GM19023 (cell line): Measurements from ENCODE around the gene OBP2B.
"Not testable (repeated sequence)": the region's sequence is repeated elsewhere in the genome, so short reads cannot be mapped to it uniquely, and the experiment has no call there.

ENCODE experiments used
- ATAC-seq: cut with Tn5 transposase; IDR thresholded peaks from one replicate; pipeline ENCODE4 v1.9.1; 2021; ENCODE audit warnings: mild to moderate bottlenecking, moderate library complexity; ENCODE audit not compliant: unreplicated experiment

OBP2B gene

DNA sequence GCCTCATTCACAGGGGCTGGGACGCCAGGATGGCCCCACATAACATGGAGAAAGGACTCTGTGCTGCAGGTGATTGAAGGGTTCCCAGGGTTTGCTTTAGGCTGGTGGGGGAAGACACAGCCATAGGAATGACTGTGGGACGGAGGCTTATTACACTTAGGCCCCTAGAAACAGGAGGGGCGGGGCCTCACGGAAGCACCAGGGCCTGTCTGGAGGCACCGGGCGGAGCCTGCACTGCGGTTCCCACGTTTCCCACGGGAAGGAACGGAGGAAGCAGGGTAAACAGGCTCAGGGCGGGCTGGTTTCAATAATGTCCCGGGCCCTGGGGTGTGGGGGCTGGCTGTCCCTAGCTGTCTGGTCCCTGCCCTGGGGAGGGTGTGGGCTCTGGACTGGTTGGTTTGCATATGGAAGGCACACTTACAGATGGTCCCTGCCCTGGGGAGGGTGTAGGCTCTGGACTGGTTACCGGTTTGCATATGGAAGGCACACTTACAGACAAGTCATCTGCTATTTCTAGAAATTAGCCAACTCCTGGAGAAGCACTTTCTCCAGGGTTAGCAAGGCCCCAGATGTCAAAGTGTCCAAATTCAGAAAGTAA lies 14.2 kb upstream of the OBP2B start:
- not testable (repeated sequence) for ATAC-seq

DNA sequence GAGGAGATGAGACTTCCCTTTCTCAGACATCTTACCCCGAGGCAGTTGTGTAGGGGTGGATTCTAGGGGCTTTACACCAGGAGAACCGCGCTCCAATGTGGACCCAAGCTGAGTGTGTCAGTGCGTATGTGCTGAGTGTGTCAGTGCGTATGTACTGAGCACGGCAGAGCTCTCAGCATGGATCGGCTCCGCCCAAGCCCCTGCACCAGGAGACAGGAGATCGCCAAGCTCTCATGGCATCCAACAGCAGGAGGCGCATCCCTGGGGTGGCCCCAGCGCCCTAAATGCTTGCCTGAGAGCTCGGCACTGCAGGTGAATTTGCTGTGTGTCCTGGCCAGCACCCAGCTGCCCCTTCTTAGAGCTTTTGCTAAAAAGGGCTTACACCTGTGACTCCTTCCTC lies 12.9 kb upstream of the OBP2B start:
- ATAC-seq, result not testable (repeated sequence)

DNA sequence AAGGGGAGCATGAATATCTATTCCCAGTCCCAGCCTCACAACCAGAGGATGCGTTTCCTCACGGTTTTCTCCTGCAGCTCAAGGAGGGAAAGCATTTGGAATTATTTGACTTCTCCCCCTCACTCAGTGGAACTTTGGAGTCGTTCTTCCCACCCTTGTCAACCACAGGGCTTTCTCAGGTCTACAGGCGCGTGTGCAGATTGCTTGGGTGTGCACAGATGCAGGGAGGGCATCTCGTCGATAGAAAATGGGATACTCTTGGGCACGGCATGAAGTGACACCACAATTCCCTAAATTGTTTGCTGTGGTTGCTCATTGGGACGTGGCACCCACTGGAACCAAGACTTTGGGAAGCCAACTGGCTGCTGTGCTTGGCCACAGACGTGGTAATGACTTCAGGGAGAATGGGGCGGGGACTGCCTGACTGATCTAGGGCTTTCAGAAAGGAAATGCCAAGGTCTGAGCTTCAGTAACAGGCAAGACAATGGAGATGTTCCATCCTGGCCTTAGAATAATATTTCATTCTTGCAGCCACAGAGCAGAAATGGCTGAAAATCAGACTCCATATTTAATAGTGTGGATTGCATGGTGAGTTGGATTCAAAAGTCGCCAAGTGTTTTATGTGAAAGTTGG lies 12.2 kb upstream of the OBP2B start:
- no peak for ATAC-seq

DNA sequence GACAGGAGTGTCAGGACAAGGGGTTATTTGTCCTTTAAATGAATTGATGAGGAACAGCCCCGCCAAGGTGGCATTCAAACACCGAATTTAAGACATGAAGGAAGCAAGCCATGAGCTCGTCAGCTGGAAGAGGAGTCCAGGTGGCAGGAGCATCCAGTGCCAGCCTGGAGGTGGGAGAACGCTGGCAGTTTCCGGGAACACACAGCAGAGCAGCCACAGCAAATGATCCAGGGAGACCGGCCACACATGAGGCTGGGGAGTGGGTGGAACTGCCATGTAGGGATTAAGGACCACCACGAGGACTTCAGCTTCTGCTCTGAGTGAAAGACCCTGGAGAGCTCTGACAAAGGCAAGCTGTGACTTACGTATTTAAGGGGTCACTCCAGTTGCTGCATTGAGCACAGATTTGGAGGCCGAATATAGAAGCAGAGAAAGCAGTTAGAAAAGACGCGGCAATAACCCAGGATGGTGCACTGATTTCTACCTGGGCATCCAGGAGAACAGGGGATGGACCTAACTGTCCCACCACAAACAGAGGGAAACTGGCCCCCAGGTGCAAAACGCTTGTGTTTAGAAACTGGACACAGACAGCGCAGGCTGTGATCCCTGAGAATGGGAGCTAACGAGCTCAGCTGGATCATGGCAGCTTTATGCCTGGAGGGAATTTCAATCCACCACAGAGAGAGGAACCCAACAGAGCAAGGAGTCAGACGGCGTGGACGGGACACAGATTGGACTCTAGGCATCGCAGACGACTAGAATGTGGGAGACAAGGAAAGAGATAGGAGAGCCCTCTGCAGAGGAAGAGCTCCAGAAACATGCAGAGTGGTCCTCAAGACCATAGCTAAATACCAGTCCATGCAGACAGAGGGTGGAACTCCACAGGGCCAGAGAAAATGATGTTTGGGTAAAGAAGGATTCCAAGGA lies 9.3 kb upstream of the OBP2B start:
- ATAC-seq, result not testable (repeated sequence)

DNA sequence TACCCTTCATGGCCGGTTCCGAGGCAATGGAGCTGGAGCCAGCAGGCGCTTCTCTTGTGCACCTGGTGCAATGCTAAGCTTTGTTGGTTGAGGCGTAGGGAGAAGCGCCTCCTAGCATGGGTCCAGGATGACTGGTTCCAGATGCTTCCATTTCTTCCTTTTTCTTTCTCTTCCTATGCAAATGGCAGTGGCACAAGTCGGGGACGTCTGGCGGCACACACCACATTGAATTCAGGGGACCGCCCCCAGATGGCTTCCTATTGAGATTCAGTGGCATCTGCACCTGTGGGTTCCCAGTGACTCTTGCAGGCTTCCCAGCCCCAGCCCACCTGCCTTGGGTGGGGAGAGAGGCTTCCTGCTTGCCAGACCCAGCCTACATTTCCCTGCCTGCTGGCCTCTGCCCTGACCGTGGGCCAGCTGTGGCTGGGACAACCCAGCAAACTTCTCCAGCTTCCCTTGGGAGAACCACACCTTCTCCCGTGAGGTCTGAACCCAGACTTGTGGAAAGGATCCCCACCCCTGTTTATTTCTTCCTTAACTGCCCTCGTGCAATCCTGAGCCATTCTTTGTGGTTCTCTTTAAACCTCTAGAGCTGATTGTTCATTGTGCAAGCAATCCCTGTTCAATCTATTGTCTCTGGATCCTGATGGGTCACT lies 8.4 kb upstream of the OBP2B start:
- ATAC-seq, result not testable (repeated sequence)

DNA sequence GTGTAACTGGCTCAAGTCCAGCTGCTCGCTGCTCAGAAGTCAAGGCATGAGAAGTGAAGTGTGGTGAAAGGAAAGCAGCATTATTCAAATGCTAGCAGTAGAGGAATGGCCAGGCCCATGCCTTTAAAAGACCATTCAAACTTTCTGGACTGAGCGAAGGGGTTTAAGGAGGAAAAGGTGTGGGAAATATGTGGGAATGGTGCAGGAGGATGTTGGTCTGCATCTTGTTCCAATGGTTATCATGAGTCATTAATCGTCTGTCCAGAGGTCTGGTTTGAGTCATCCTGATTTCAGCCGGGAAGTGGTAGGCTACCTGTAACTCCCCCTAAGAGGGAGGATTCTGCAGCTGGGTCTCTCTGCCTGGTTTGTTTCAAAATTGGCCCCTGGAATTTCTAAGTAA lies 5.2 kb upstream of the OBP2B start:
- ATAC-seq, result not testable (repeated sequence)

DNA sequence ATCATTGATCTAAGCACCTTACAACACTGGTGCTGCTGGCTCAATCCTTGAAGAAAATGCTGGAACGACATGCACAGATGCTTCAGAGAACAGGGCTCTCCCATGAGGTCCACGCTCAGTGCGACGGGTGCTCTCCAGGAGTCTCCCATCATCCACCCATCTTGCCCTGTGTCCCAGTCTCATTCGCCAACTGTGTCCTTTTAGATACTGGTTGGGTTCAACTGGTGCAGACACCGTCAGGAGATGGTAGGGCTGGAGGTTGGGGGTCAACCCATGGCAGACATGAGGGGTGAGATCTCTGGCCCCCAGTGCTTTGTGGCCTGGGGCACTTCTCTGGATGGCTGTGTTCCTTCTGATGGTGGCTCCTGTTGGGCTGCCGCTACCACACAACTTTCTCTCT lies 1.6 kb upstream of the OBP2B start:
- ATAC-seq, result no peak

DNA sequence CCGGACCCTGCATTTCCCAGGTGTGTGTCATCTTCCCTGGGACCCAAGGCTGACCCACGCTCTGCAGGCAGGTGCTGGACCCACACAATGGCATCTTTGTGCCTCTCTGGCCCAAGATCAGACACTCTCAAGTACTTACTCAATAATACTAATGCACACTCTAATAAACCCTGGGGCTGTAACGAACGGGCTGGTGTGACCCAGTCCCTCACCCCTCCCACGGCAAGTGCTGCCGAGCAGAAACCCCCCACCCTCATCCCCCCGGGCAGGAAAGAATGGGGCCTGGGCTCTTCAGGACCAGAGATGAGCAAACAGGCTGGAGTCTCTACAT lies 1.1 kb upstream of the OBP2B start:
- ATAC-seq, result no peak

DNA sequence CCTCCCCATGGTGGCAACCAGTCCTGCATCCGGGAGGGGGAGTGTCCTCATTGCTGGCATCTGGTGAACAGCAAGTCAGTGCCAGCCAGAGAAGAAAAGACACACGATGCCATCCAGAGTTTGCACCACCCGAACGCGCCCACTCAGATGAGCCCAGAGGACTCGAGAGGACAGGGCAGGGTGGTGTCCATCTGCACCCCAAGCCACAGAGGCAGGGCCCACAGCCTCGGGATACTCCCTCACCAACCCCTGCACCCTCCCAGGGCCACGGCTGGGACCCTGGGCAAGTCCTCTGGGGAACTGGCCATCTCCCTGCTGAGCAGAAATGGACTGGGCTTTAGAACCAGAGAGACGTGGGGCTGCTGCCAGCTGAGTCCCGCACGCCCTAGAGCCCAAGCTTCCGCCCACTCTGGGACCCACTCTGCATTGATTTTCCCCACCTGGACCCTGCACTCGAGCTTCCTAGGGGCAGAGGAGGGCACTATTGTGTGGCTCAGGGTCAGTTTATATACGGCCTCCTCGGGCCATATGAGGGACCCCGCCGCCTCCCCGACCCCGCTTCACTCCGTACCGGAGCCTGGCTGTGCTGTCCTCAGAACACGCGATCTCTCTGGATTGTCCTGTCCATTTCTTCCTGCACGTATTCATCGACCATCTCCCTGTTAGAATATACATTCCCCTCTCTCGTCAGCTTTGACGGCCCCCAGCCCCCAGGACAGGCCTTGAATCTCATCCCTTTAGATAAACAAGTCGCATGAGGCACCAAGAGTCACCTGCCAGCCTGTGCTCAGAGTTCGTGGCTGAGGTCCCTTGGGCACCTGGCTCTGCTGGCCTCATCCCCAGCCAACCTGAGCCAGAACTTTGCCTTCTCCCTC lies 514 bp upstream of the OBP2B start:
- not testable (repeated sequence) for ATAC-seq

DNA sequence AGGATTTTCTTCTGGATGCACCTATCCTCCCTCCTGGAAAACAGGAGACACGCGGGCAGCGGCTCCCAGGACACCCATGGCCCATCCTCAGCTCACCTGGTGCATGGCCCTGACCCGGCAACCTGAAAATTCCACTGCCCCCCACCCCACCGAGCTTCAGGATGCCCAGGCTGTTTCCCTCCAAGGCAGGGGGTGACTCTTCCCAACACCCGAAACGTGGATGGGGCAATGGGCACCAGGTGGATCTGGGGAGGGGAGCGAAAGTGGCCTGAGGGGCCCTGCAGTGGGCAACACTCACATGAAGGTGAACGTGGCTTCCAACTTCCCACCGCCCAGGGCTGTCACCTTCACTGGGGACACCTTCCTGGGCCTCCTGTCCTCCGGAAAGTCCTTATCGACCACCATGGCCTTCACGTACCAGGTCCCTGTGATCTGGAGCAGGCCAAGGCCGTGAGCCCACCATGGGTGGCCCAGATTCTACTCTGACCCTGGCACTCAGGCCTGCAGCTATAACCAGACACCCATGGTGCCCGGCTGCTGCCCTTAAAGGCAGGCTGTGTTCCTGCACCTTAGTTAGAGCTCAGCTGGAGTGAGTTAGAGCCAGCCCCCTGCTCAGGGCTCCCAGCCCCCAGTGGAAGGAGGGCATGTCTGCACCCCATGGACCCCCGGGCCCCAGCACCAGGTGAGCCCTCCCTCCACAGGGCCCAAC lies 725 bp downstream of the OBP2B start:
- ATAC-seq, result not testable (repeated sequence)

DNA sequence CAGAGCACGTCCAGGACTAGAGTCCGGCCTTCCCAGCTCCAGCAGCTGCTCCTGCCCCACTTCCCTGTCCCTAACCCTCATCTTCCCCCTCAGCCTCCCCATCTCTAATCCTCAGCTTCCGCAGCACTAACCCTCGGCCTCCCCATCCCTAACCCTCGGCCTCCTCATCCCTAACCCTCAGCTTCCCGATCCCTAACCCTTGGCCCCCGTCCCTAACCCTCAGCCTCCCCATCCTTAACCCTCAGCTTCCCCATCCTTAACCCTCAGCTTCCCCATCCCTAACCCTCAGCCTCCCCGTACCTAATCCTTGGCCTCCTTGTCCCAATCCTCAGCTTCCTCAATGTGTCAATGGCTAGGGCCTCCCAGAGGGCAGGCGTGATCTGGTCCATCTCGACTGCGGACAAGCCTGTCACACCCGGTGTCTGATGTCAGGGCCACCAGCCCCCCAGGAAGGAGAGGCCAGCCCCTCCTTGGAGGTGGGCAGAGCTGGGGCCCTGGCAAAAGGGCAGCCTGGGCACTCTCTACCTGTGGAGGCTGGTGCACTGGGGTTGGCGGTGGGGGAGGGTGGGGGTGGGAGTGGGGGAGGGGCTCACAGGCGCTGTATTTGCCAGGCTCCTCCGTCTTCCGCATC lies 1.4 kb downstream of the OBP2B start:
- no peak for ATAC-seq

DNA sequence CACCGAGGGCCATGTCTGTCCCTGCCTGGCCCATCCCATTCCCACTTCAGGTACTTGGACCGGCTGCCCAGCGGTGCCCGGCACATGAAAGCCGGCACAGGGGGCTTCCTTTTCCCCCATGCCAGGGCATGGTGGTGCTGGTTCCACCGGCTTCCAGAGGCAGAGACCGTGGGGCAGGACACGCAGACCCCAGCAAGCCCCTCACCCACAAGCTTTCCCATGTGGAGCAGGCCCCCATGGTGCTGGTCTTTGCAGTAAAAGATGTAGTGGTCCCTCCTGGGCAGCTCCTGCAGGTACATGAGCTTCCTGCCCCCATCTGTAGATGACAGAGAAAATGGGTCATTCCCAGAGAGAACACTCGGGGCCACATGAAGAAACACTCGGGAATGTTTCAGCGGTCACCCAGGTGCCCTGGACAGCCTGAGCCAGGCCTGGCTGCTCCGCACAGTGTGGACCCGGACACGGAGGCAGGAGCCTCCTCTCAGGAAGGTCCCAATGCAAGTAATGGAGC lies 2.0 kb downstream of the OBP2B start:
- no peak for ATAC-seq

DNA sequence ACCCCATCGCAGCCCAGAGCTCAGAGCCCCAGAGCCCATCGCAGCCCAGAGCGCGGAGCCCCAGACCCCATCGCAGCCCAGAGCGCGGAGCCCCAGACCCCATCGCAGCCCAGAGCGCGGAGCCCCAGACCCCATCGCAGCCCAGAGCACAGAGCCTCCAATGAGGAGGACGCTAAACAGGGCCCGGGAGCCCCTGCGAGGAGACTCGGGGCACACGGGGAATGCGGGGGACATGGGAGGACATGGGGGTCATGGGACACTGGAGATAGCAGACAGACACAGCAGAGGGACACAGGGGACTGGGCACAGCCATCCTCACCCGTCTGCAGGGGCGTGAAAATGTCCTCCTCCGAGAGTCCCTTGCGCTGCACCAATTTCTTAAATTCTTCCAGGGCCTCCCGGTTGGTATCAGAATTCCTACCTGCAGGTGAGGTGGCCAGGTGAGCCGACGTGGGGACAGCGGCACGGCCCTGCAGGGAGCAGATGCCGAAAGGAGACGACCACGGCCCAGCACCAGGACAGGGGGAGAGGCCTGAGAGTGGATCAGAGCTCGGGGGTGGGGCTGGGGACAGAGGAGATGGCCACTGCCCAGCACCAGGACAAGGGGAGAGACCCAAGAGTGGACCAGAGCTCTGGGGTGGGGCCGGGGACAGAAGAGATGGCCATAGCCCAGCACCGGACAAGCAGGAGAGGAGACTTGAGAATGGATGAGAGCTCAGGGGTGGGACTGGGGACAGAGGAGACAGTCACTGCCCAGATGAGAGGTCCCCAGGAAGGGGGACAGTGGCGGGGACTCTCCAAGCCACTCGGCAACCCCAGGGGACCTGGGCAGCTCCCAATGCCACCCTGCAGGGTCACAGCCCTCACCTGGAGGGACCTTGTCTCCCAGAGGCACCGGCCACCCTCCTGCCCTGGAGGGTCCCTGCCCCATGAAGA lies 2.8 kb downstream of the OBP2B start:
- no peak for ATAC-seq

DNA sequence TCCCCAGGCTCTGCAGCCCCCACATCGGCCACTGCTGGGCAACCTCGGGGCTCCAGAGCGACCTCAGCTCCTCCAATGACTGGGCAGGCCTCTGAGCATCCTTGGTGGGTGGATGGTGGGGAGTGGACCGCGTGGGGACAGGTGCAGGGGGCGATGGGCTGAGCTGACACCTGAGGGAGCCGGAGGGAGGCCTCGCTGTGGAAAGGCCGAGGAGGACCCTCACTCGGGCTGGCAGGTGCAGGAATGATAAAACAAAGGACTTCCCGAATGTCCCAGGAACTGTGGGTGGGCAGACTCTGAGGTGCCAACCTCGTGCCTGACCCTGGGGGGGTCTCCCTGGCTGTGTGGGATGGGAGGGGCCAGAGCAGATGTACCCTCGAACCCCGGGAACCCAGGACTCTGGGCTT lies 3.6 kb downstream of the OBP2B start:
- not testable (repeated sequence) for ATAC-seq

DNA sequence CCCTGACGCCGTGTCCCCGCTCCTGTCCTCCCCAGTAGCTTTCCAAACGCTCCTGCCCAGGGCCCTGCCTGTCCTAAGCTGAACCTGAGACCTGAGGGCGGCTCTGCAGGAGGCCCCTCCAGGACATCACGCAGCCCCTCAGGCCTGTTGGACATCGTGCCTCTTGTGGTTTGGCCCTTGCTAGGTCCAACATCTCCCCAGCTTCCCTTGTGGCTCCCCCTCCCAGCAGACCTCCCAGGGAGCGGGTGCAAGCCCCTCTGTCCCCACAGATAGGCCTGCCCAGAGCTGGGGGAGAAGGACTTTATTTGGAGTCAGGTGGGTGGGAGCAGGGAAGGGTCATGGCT lies 4.1 kb downstream of the OBP2B start:
- ATAC-seq, result no peak

DNA sequence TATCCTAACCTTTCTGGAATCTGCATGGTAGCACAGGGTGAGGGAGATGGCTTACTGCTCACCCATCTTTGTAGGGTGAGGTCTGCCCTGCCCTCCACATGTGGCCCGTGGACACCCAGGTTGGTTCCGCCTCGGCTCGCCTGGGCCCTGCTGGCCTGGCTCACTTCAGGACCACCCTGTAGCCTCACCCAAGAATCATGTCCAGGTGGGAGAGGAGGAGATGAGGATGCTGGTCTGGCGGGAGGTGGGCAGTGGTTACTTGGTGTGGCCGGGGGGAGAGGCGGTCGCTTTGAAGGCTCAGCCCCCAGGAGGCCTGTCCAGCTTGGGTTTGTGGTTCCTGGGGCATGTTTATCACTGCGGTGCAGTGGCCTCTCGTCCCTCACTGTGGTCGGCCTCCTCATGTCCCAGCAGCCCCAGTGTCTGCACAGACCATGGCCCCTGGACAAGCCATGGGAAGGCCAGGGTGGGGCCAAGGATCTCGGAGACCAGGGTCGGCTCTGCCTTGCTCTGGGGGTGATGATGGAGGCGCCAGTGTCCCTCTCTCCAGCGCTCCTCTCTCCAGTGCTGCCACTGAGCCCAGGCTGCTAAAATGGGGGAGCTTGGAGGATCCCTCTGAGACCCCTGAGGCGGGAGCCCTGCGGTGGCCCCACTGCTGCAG lies 4.6 kb downstream of the OBP2B start:
- ATAC-seq, result no peak

DNA sequence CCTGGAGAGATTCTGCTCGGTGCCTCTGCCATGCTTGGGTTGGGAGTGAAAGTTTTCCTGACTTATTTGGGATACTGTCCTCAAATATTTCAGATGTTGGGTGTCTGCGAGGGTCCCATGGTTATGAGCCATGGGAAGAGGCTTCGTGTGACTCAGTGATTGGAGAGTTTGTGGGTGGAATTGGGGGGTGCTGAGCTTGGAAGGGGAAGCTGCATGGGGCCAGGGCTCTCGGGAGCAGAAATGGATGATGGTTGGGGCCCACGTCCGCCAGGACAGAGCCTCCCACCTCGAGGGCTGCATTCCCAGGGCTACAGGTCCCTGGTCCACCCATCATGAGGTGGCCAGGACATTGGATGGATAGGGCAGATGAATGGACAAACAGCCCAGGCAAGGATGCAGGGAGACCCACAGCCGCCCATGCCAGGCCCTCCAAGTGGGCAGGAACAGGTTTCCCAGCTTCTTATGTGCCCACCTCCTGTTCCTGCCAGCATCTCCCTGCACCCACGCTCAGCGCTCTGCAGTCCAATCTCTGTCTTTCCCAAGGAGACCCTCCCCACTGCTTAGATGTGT lies 5.5 kb downstream of the OBP2B start:
- ATAC-seq, result no peak
